GM12874 (cell line): ENCODE data around the gene EPGN.

Experiments
- CTCF ChIP-seq: IDR thresholded peaks from 2 replicates; pipeline ENCODE4 v1.5.1; 2011; ENCODE audit warnings: low read depth, mild to moderate bottlenecking, control low read depth, low read length, moderate library complexity; ENCODE audit not compliant: insufficient read depth

The EPGN gene

GRCh38 chr4:74268643-74269042, 39.6 kb upstream of the EPGN start:
- no peak for TF ChIP-seq CTCF

GRCh38 chr4:74278490-74278889, 29.8 kb upstream of the EPGN start:
- TF ChIP-seq CTCF, result no peak

- TF ChIP-seq CTCF, result no peak
Measured at GRCh38 chr4:74279716-74280115, 28.6 kb upstream of the EPGN start.

GRCh38 chr4:74282926-74283325, 25.3 kb upstream of the EPGN start:
- no peak for TF ChIP-seq CTCF

DNA sequence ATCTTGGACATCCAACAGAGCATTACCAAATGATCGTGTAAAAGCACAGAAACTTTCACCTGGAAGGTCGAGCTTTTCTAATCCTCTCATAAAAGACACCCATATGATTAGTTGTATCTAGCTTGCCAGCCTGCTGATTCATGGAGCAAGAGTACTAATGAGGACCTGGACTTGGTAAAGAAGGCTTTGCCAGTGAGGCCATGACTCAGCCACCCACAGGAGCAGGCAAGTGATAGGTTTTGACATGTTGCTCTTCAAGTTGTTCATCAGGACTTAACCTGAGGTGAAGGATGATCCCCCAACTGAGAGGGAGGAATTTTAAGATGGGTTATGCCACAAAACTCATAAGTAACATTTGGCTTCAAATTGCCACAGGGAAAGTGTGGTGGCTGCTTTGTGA, 24.7 kb upstream of the EPGN start:
- TF ChIP-seq CTCF, result no peak

DNA sequence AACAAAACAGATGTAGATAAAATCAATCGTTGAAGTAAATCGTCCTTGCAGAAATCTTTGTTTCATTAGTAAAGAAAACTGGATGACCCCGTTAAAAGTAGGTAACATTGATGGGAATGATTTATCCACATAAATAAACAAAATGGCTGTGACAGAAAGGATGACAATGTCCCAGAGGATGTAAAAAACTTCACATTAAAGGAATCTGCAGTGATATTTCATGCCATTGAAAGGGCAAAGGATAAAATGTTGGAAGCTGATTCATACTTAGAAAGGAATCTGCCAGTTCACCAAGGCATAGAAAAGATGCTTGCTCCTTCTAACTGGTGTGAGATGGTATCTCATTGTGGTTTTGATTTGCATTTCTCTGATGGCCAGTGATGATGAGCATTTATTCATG, 24.2 kb upstream of the EPGN start:
- no peak for TF ChIP-seq CTCF

DNA sequence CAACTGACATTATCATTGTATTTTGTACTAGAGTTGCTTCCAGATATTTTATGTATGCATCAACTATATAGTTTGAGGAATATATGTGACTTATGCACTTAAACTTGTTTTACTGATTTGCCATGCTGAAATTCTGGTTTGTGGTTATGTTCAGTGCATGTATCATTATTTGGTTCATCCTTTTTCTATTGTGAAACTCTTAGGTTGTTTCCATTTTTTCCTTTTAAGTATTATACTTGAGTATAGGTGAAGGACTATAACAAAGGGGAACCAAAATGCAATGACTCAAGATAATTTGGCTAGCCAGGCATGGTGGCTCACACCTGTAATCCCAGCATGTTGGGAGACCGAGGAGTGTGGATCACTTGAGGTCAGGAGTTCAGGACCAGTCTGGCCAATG, 21.1 kb upstream of the EPGN start:
- no peak for TF ChIP-seq CTCF

DNA sequence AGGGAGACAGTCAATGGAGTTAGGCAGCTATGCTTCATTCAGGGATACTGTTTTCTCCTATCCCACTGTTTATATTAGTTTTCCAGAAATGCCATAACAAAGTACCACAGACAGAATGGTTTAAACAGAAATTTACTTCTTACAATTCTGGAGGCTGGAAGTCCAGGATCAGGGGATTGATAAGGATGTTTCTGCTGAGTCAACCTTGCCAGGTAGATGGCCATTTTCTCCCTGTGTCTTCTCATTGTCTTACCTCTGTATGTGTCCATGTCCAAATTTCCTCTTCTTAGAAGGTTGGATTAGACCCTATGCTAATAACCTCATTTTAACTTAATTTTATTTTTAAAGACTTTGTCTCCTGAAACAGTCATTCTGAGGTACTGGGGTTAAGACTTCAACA, 20.5 kb upstream of the EPGN start:
- no peak for TF ChIP-seq CTCF
